Cardiac fibroblast (primary cell): ENCODE measurements around the gene ITPR2.

Experiments
- DNase-seq, 2 donors: peaks; one replicate each; pipeline versions ENCODE4 v3.0.0 to v3.0.0-alpha.2; 2010; ENCODE audit warnings: low read depth in 2 of 2
- H3K4me3 ChIP-seq, 2 donors: replicated peaks in 1 of 2; 1 replicate in 1 of 2; 2 replicates in 1 of 2; pipeline ENCODE4 v1.5.1; 2011; ENCODE audit warnings: low read depth in 2 of 2, low read length in 2 of 2, mild to moderate bottlenecking in 2 of 2, moderate library complexity in 1 of 2
- TF ChIP-seq, protein P1 (sequence below): IDR thresholded peaks from one replicate; pipeline ENCODE4 v1.5.1; 2011; ENCODE audit warnings: low read depth, mild to moderate bottlenecking, low read length, inconsistent platforms

The ITPR2 gene

GRCh38 chr12:26556916-26557315, 276.1 kb downstream of the ITPR2 start:
- no peak overlapping the region for H3K4me3 ChIP-seq
- TF ChIP-seq, protein P1, sequence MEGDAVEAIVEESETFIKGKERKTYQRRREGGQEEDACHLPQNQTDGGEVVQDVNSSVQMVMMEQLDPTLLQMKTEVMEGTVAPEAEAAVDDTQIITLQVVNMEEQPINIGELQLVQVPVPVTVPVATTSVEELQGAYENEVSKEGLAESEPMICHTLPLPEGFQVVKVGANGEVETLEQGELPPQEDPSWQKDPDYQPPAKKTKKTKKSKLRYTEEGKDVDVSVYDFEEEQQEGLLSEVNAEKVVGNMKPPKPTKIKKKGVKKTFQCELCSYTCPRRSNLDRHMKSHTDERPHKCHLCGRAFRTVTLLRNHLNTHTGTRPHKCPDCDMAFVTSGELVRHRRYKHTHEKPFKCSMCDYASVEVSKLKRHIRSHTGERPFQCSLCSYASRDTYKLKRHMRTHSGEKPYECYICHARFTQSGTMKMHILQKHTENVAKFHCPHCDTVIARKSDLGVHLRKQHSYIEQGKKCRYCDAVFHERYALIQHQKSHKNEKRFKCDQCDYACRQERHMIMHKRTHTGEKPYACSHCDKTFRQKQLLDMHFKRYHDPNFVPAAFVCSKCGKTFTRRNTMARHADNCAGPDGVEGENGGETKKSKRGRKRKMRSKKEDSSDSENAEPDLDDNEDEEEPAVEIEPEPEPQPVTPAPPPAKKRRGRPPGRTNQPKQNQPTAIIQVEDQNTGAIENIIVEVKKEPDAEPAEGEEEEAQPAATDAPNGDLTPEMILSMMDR, result no peak
- no peak for DNase-seq

- DNase-seq, result peak; percentile 2 to 3
- no peak overlapping the region for H3K4me3 ChIP-seq
- TF ChIP-seq, protein P1, result no peak
Observed at GRCh38 chr12:26555139-26555538, 277.9 kb downstream of the ITPR2 start.

DNA sequence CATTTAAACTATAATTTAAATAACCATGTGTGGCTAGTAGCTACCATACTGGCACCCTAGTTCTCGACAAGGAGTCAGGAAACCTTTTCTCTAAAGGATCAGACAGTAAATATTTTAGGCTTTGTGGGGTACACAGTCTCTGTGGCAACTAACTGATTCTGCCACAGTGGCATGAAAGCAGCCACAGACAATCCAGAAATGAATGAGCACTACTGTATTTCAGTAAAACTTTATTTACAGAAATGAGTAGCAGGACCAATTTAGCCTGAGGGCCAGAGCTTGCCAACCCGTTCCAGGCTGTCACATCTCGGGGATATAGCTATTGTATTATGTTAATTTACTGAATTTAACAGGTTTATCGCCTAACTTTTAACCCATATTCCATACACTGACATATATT, 278.7 kb downstream of the ITPR2 start:
- DNase-seq, result no peak
- TF ChIP-seq, protein P1, result no peak

GRCh38 chr12:26551385-26551784, 281.6 kb downstream of the ITPR2 start:
- no peak for DNase-seq
- TF ChIP-seq, protein P1, result no peak
- H3K4me3 ChIP-seq, result no peak overlapping the region

More for the DNA sequence above, 278.7 kb downstream of the ITPR2 start:
- H3K4me3 ChIP-seq, result no peak overlapping the region

- no peak for DNase-seq
- H3K4me3 ChIP-seq, result no peak overlapping the region
- TF ChIP-seq, protein P1, result no peak
Observed at GRCh38 chr12:26548227-26548626, 284.8 kb downstream of the ITPR2 start.

DNA sequence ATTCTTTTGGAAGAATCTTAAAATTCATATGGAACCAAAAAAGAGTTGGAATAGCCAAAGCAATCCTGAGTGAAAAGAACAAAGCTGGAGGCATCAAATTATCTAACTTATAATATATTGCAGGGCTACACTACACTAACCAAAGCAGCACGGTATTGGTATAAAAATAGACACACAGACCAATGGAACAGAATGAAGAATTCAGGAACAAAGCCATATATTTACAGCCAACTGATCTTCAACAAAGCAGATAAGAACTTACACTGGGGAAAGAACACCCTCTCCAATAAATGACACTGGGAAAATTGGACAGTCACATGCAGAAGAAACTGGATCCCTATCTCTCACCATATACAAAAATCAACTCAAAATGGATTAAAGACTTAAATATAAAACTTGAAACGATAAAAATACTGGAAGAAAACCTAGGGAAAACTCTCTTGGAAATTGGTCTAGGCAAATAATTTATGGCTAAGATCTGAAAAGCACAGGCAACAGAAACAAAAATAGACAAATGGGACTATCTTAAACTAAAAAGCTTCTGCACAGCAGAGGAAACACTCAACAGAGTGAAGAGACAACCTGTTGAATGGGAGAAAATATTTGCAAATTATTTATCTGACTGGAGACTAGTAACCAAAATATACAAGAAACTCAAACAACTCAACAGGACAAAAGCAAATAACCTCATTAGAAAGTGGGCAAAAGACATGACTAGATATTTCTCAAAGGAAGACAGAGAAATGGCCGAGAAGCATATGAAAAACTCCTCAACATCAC, 286.3 kb downstream of the ITPR2 start:
- DNase-seq, result no peak
- H3K4me3 ChIP-seq, result no peak overlapping the region
- TF ChIP-seq, protein P1, result no peak
